DMS 273 (cell line): Measurements from ENCODE around the gene ALKBH1.
"Not testable (repeated sequence)": the region's sequence is repeated elsewhere in the genome, so short reads cannot be mapped to it uniquely, and the experiment has no call there.

Experiments
- DNase-seq: peaks from one replicate; lab custom pipeline; 2025; ENCODE audit not compliant: unreplicated experiment; lab: John Stamatoyannopoulos, UW

Gene ALKBH1

GRCh38 chr14:77674931-77675330 lies 32.9 kb downstream of the ALKBH1 start:
- no peak for DNase-seq

DNA sequence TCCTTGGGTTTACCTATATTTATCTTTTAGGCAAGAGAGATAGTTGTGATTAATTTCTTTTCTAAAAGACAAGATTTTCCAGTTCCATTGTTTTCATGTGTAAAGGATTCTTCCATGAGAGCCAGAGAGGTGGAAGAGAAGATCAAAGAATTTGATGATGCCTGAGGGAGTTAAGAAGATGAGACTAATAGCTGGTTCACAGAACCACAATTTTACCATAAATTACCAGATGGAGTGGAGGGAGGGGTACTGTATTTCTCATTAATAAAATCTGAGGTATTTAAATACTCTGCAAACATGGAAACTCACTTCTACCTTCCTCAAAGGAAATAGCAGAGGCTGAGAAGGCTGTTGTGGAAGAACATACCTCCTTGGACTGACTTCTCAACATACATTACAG lies 34.6 kb downstream of the ALKBH1 start:
- no peak for DNase-seq

DNA sequence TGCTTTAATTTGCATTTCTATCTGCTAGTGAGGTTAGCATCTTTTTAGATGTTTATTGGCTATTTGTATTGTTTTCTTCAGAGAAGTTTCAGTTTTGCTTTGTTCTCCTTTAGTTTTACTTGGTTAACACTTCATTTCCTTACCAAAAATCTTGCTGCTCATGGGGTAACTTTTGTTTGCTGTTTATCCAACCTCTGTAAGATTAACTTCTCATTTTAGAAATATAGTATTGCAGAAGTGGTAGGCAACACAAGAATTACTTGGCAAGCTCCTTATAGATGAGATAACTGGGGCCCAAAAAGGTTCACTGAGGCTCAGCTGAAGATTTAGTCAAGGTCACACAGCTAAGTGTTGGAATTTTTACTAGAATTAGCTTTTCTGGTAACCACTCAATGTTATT lies 40.5 kb downstream of the ALKBH1 start:
- DNase-seq: no peak

- DNase-seq: no peak
These were observed 44.5 kb downstream of the ALKBH1 start for GRCh38 chr14:77663293-77663692.

DNA sequence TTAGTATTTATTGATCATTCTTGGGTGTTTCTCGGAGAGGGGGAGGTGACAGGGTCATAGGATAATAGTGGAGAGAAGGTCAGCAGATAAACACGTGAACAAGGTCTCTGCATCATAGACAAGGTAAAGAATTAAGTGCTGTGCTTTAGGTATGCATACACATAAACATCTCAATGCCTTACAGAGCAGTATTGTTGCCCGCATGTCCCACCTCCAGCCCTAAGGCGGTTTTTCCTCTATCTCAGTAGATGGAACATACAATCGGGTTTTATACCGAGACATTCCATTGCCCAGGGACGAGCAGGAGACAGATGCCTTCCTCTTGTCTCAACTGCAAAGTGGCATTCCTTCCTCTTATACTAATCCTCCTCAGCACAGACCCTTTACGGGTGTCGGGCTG lies 46.3 kb downstream of the ALKBH1 start:
- not testable (repeated sequence) for DNase-seq

GRCh38 chr14:77660754-77661153 lies 47.1 kb downstream of the ALKBH1 start:
- peak; percentile 88 for DNase-seq

- DNase-seq: no peak
These were observed 48.0 kb downstream of the ALKBH1 start for GRCh38 chr14:77659831-77660230.

- no peak for DNase-seq
These were observed 50.5 kb downstream of the ALKBH1 start for GRCh38 chr14:77657280-77657679.

- DNase-seq: no peak
These were observed 53.8 kb downstream of the ALKBH1 start for GRCh38 chr14:77654001-77654441.

GRCh38 chr14:77649326-77649725 lies 58.5 kb downstream of the ALKBH1 start:
- no peak for DNase-seq

DNA sequence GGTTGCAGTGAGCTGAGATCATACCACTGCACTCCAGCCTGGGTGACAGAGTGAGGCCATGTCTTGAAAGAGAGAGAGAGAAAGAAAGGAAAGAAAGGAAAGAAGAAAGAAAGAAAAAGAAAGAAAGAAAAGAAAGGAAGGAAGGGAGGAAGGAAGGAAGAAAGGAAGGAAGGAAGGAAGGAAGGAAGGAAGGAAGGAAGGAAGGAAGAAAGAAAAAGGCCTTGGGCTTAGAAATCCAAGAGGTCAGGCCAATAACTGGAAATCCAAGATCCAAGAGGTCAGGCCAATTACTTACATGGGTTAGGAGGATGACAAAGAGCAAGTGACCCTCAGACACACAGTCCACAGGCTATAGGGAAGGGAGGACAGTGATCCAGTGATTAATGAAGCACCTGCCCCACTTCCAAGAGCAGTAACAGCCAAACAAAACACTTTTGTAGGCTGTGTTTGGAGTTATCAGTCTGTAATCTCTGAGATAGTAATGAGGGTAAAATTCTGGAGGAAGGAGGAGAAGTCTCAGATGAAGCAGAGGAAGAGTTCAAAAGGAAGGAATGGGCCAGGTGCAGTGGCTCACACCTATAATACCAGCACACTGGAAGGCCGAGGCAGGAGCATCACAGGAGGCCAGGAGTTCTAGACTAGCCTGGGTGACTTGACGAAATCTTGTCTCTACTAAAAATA lies 59.2 kb downstream of the ALKBH1 start:
- no peak for DNase-seq

DNA sequence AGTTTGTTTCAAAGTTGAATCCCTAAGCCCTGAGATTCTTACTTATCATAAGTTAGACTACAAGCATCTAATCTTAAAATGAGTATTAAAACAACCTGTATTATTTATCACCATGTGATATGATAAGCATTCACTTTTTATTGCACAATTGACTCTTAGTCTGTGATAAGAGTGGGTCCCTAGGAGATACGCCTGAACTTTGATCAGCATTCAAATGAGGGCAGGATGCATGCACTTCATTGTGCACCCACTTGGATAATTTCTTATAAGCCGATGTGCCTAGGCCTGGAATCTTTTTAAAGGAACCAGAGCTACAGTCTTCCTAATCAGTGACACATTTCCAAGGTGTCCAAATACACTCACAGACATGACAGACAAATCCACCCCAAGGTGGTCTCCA lies 60.0 kb downstream of the ALKBH1 start:
- DNase-seq: no peak

DNA sequence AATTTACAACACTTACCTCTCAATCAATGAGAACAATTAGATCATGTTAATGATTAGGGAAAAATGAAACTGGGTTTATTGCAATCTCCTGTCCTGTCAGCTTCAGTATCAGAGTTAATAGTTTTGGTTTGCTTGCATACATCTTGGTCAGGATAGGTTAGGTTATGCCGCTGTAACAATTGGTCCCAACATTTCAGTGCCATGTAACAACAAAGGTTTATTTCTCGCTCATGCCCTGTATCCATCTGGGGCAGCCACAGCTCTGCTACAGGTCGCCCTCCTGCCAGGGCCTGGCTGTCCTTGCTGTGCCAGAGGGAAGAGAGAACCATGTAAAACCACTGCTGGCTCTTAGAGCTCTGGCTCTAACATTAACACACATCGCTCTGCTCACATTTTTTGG lies 60.9 kb downstream of the ALKBH1 start:
- DNase-seq: no peak

- no peak for DNase-seq
These were observed 62.1 kb downstream of the ALKBH1 start for GRCh38 chr14:77645520-77646230.

DNA sequence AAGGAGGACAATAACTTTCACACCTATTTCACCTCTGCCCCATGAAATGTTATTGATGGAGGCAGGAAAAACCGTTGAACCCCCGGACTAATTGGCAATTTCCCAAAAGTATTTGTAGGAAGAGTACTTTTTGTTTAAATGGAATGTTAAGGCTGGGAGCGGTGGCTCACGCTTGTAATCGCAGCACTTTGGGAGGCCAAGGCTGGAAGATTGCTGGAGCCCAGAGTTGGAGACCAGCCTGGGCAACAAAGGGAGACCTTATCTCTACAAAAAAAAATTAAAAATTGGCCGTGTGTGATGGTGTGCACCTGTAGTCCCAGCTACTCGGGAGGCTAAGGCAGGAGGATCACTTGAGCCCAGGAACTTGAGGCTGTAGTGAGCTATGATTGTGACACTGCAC lies 65.4 kb downstream of the ALKBH1 start:
- DNase-seq: no peak

DNA sequence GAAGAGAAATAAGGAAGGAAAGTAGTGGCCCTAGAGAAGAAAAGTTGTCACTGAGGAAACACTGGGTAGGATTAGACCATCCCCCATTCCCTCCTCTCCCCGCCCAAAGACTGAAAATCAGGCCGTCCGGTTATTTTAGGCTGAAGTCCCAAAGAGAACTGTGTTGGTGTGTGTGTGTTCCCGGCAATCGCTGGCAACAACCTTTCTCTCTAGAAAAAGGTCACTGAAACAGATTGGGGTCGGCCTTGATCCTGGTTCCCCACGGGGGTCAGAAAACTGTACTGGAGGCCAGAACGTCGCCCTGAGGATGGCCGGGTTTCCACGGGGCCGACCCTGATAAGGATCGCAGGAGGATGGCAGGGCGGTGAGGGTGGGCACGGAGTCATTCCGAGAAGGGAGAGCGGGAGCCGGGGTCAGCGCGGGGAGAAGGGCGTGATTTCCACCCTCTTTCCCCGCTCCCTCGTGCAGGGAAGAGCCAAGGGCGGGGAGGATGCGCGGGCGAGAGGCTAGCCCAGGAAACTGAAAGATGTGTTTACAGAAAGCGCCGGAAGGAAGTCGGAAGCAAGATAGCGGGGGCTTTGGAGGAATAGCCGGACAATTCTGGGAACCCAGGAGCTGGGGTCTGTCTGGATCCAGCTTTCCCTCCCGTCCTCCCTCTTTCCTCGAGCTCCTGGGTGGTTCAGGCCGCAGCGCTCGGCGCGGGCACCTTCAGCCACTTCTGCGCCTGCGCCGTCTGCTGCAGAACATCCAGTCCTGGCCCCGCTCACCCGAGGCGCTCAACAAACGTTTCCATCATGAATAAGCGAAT lies 66.1 kb downstream of the ALKBH1 start:
- peak; percentile 36 for DNase-seq

- no peak for DNase-seq
These were observed 66.9 kb downstream of the ALKBH1 start for GRCh38 chr14:77640756-77641533.

- no peak for DNase-seq
These were observed 69.1 kb downstream of the ALKBH1 start for GRCh38 chr14:77638771-77639171.

- DNase-seq: not testable (repeated sequence)
These were observed 72.0 kb downstream of the ALKBH1 start for GRCh38 chr14:77635869-77636268.

GRCh38 chr14:77635466-77635865 lies 72.4 kb downstream of the ALKBH1 start:
- not testable (repeated sequence) for DNase-seq

DNA sequence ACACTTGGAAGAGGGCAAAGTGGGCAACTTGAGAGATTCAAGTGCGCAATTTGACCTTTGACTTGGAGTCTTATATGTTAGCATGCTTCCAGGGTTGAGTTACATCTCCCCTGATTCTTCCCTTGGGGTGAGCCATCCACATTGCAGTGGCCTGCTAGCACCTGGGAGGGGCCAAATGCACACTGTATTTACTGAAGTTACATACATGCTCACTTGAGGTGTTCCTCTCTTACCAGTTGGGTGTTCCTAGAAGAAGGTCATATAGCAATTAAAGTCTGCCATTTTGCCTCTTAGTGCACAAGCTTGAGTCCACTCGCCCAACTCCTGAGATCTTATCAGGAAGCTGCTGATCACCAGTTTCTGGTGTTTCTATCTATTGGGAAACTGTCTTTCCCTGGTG lies 77.7 kb downstream of the ALKBH1 start:
- DNase-seq: no peak
